Posterior vena cava (tissue), 2 donors: Measurements from ENCODE around the gene HCFC1R1. TPM values are rescaled to one million over a fixed set of nuclear protein-coding genes. Genes with fewer than 3 reads are reported as not detected.
"Not testable (repeated sequence)": the region's sequence is repeated elsewhere in the genome, so short reads cannot be mapped to it uniquely, and the experiment has no call there.

Source experiments
- DNase-seq: peaks from one replicate; pipeline ENCODE4 v3.0.0-alpha.2; 2020; ENCODE audit warnings: low spot score
- intact Hi-C, 2 donors: fragments of 100-400 bp; cut with DNase I; formaldehyde crosslinking; loops; one replicate each; pipeline versions ENCODE4 v1.14.1 to v1.14.2; 2022 to 2023
- total RNA-seq, 2 donors: library from RNA; stranded (reverse); fragmentation: NEBNext Ultra II Directional; extraction: Animal tissue kit (Norgen Biotek cat#: 25700); gene quantifications; one replicate each; pipeline ENCODE4 v1.2.1, GENCODE V29; 2021
- donor health status: DM: yes; HTN: yes; CAD: no.
- donor health status: DM: yes; HTN: yes; CAD: no.

HCFC1R1 gene
- total RNA-seq, 2 donors from 2014 or later = 63.3 to 104 TPM

GRCh38 chr16:3059041-3059722 is 35.4 kb upstream of the HCFC1R1 start:
- intact Hi-C loops = loop anchor here in 1 of 2 donors (5.0 kb wide), 1 partner anchor 108 kb away; no protein-coding TSS in a partner anchor
- peak; percentile 96 for DNase-seq

DNA sequence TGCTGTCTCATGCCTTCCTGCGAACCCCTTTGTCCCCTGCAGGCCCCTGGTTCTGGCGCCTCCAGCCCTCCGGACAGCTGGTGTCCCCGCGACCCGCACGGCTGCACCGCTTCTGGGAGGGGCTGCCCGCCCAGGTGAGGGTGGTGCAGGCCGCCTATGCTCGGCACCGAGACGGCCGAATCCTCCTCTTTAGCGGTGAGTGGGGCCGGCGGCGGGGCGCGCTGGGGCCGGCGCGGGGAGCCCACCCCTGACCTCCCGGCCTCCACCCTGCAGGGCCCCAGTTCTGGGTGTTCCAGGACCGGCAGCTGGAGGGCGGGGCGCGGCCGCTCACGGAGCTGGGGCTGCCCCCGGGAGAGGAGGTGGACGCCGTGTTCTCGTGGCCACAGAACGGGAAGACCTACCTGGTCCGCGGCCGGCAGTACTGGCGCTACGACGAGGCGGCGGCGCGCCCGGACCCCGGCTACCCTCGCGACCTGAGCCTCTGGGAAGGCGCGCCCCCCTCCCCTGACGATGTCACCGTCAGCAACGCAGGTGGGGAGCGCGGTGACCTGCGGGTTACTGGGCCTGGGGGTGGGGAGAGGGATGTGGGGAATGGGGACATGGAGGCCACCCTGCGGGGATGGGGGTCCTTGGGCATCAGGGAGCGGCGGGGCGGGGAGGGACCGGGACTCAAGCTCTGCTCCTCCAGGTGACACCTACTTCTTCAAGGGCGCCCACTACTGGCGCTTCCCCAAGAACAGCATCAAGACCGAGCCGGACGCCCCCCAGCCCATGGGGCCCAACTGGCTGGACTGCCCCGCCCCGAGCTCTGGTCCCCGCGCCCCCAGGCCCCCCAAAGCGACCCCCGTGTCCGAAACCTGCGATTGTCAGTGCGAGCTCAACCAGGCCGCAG is 34.6 kb upstream of the HCFC1R1 start:
- intact Hi-C loops = loop anchor here in 1 of 2 donors (5.0 kb wide), 1 partner anchor 109 kb away; no protein-coding TSS in a partner anchor
- peak; percentile 90 for DNase-seq

GRCh38 chr16:3057181-3058138 is 33.7 kb upstream of the HCFC1R1 start:
- intact Hi-C loops = loop anchor here in 1 of 2 donors (5.0 kb wide), 1 partner anchor 110 kb away; no protein-coding TSS in a partner anchor

DNA sequence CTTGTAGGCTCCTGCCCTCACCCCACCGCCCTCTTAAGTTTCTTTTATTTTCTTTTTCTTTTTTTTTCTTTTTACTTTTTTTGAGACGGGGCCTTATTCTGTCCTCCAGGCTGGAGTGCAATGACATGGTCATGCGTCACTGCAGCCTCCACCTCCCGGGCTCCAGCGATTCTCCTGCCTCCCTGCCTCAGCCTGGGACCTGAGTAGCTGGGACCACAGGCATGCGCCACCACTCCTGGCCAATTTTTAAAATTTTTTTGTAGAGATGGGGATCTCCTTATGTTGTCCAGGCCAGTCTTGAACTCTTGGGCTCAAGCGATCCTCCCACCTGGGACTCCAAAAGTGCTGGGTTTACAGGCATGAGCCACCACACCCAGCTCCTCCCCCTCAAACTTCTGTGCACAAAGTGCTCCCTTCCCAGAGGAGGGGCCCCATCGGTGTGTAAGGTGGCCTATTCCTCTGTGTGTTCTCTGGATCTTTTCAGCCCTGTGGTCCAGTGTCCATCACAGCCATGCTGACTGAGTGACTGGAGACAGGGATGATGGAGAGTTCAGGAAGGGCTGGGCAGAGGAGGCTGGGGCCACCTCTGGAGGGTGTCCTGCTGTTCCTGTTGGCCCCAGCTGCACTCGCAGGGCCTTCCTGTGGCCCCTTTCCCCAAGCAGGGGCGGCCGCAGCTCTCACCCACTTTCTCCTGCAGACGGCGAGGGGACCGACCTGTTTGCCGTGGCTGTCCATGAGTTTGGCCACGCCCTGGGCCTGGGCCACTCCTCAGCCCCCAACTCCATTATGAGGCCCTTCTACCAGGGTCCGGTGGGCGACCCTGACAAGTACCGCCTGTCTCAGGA is 32.8 kb upstream of the HCFC1R1 start:
- intact Hi-C loops = loop anchor here in 1 of 2 donors (5.0 kb wide), 1 partner anchor 111 kb away; no protein-coding TSS in a partner anchor
- DNase-seq = no peak

More at GRCh38 chr16:3057181-3058138, 33.7 kb upstream of the HCFC1R1 start:
- no peak for DNase-seq

- not testable (repeated sequence) for DNase-seq
- intact Hi-C loops = loop anchor here in 1 of 2 donors (5.0 kb wide), 1 partner anchor 112 kb away; no protein-coding TSS in a partner anchor
Observed at GRCh38 chr16:3055734-3056115, 32.0 kb upstream of the HCFC1R1 start.

DNA sequence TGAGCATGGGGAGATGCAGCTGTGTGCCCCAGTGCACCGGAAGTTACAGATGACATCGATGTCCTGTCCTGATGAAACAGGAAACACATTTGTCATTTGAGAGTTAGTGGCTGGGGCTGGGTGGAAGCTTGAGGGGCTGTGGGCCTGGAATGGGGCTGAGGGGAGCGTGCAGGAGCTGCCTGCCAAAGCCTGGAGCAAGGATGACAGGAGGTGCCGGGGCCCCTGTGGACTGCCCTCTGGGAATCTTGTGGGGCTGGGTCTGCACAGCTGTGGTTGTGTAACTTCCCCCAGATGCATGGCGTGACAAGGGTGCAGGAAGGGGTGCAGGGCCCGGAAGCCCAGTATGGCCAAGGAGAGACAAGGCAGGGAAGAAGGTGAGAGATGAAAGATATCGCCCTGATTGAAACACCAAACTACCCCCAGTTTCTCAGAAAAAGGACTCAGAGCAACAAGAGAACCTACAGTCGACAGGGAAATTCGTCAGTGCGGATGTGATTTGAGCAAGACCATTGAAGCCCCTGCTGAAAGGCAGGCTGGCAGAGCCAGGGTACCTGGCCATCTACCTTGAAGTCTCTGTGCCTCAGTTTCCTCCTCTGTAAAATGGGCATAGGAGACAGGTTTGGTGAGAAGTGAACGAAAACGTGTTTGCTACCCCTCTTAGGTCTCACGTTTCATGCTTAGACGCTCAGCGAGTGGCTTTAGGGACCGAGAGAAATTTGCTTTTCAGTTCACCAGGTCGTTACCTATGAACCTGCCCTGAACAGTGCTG is 31.4 kb upstream of the HCFC1R1 start:
- intact Hi-C loops = loop anchor here in 1 of 2 donors (5.0 kb wide), 1 partner anchor 112 kb away; no protein-coding TSS in a partner anchor
- DNase-seq = no peak

DNA sequence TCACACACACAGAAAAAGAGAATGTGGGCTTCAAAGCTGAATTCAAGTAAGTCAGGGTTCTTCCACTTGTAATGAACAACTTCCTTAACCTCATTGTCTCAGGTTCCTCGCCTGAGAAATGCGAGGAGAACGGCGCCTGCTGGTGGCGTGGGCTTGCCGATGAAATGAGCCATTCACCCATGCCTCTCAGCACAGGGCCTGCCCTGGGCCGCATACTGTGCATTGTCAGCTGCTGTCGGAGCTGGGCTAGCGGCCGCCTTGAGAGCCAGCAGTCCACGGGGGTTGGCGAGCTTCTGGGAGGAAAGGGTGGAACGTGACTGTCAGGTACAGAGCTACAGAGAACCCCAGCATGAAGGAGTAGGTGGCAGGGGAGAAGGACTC is 29.6 kb upstream of the HCFC1R1 start:
- DNase-seq, intact Hi-C loops: not testable (repeated sequence)

GRCh38 chr16:3052571-3053329 is 29.0 kb upstream of the HCFC1R1 start:
- DNase-seq, intact Hi-C loops: not testable (repeated sequence)

GRCh38 chr16:3051494-3051893 is 27.8 kb upstream of the HCFC1R1 start:
- intact Hi-C loops = no loop called here
- DNase-seq = no peak

GRCh38 chr16:3051009-3051408 is 27.3 kb upstream of the HCFC1R1 start:
- intact Hi-C loops = no loop called here
- no peak for DNase-seq

DNA sequence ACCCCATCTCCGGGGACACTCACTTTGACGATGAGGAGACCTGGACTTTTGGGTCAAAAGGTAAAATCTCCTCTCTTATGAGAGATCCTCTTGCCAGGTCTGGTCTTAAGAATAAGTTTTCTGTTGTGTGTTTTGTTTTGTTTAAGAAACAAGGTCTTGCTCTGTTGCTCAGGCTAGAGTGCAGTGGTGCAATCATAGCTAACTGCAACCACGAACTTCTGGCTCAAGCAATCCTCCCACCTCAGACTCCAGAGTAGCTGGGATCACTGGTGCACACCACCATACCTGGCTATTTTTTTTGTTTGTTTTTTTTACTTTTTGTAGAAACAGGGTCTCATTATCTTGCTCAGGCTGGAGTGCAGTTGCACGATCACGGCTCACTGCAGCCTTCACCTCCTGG is 26.7 kb upstream of the HCFC1R1 start:
- intact Hi-C loops = no loop called here
- no peak for DNase-seq

- intact Hi-C loops = no loop called here
- DNase-seq = no peak
Observed at GRCh38 chr16:3049921-3050481, 26.3 kb upstream of the HCFC1R1 start.

DNA sequence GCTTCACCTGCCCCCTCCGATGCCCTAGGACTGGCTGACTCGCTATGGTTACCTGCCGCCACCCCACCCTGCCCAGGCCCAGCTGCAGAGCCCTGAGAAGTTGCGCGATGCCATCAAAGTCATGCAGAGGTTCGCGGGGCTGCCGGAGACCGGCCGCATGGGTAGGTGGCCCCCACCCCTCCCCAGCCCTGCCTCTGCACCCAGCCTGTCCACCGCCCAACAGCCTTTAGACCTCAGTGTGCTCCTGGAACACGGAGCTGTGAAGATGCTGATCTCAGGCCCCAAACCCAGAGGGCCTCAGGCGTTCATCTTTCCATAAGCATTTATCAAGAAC is 23.6 kb upstream of the HCFC1R1 start:
- DNase-seq = no peak
- intact Hi-C loops = no loop called here

DNA sequence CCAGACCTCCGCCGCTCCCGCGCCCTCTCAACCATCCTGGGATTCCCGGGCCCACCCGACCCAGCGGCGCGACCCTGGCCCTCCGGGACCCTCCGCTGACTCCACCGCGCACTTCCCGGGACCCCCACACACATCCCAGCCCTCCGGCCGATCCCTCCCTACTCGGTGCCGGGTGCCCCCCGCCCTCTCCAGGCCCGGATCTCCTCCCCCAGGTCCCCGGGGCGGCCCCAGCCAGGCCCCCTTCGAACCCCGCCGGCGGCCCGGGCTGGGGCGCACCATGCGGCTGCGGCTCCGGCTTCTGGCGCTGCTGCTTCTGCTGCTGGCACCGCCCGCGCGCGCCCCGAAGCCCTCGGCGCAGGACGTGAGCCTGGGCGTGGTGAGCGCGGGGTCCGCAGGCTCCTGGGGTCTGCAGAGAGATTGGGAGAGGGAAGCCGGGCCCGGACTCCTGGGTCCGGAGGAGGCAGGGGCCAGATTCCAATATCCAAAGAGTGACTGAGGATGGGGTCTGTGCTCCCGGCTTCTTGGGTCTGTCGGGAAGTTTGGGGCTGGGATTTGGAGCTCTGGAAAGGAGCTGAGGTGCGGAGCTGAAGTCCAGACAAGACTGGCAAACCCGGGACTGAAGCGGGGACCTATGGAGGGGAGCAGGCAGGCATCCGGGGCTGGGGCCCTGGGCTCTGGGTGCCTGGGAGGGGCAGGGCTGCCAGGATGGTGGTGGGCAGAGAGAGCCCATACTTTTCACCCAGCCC is 23.1 kb upstream of the HCFC1R1 start:
- DNase-seq = no peak
- intact Hi-C loops = no loop called here

GRCh38 chr16:3045758-3046640 is 22.3 kb upstream of the HCFC1R1 start, which contains the start of gene MMP25:
TSS of gene MMP25 (plus strand) at chr16:3046561. CDS start at chr16:3046918, 357 bp downstream.
- DNase-seq = no peak
- intact Hi-C loops = no loop called here
